DOHH2 (cell line): ENCODE results near the gene OVOL1.

Source experiments
- CTCF ChIP-seq: fragments of 200-600 bp; sonication (generic); IDR thresholded peaks from one replicate; pipeline ENCODE4 v1.5.1; 2014; ENCODE audit warnings: antibody characterized with exemption, mild to moderate bottlenecking, low read depth, low read length; ENCODE audit not compliant: poor library complexity, severe bottlenecking
- EZH2phosphoT487 ChIP-seq: fragments of 200-600 bp; sonication (generic); IDR thresholded peaks from 2 replicates; pipeline ENCODE4 v1.6.1; 2017; ENCODE audit warnings: borderline replicate concordance, mild to moderate bottlenecking, antibody characterized with exemption, low read length, moderate library complexity, mixed read lengths

DNA sequence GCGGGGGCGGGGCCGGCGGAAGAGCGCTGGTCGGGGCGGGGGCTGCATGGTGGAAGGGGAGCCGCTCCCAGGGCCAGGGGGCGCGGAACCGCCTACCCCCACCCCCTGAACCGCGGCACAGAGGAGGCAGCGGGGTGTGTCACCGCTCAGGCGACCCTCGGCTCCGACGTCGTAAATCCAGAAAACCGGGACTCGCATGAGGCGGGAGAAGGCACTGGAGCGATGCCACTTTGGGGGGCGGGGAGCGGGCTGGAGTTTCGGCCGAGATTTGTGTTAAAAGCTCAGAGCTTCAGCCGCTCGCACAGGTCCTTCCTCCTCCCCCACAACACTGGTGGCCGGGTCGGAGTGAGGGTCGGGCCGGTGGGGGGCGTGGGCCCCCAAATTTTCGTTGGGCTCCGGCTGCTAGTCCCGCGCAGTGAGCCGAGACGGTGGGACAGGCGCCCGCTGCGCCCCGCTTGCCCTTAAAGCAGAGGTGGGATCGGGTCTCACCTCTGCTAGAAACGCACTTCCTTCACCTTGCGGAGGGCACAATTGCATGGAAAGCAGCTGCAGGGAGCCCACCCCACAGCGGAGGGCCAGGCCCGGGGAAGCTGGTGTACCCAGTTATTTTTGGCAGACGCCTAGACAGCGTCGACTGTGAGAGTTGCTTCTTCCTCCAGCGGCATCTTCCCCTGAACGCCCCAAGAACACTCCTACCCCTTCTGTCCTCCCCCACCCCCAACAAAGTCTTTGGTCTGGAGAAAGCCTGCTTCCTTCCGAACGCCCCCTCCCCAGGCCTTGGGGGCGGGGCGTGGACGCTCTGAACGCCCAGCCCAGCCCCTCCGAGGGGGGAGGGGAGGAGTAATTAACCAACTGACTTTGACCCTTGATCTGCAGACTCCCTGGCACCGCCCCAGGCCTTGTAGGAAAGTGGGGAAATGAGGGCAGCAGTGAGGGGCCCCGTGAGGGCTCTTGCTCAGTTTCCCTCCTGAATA lies 1.1 kb downstream of the OVOL1 start:
- TF ChIP-seq CTCF (no peak), EZH2phosphoT487 (peak; percentile 98; the same call in 1 of the 2 replicates)
